GM04504 (cell line): ENCODE data around the gene ZNF385D.
A peak's percentile ranks its signal among the peaks of the same experiment; 100 is the strongest.
"Not testable (repeated sequence)": the region's sequence is repeated elsewhere in the genome, so short reads cannot be mapped to it uniquely, and the experiment has no call there.

Source experiments
- DNase-seq: peaks from one replicate; pipeline ENCODE4 v3.0.0-alpha.2; 2012; ENCODE audit warnings: low read depth

The ZNF385D gene

GRCh38 chr3:21520106-21520963, 230.7 kb downstream of the ZNF385D start:
- no peak for DNase-seq

GRCh38 chr3:21517184-21517583, 233.8 kb downstream of the ZNF385D start:
- DNase-seq, result no peak

GRCh38 chr3:21515417-21515816, 235.6 kb downstream of the ZNF385D start:
- no peak for DNase-seq

- no peak for DNase-seq
Observed at GRCh38 chr3:21509731-21510470, 241.1 kb downstream of the ZNF385D start.

- no peak for DNase-seq
Observed at GRCh38 chr3:21508246-21508645, 242.8 kb downstream of the ZNF385D start.

GRCh38 chr3:21505711-21506460, 245.1 kb downstream of the ZNF385D start:
- DNase-seq, result no peak

GRCh38 chr3:21502656-21503055, 248.4 kb downstream of the ZNF385D start:
- no peak for DNase-seq

- DNase-seq, result no peak
Observed at GRCh38 chr3:21500834-21501233, 250.2 kb downstream of the ZNF385D start.

- DNase-seq, result not testable (repeated sequence)
Observed at GRCh38 chr3:21490671-21491070, 260.3 kb downstream of the ZNF385D start.

GRCh38 chr3:21487520-21487919, 263.5 kb downstream of the ZNF385D start:
- no peak for DNase-seq

GRCh38 chr3:21486024-21486935, 264.7 kb downstream of the ZNF385D start:
- not testable (repeated sequence) for DNase-seq

GRCh38 chr3:21484828-21485144, 266.2 kb downstream of the ZNF385D start:
- no peak for DNase-seq

- peak; percentile 58 for DNase-seq
Observed at GRCh38 chr3:21484057-21484827, 266.8 kb downstream of the ZNF385D start.

- DNase-seq, result no peak
Observed at GRCh38 chr3:21481991-21482390, 269.0 kb downstream of the ZNF385D start.

GRCh38 chr3:21477541-21478288, 273.3 kb downstream of the ZNF385D start:
- DNase-seq, result no peak

- no peak for DNase-seq
Observed at GRCh38 chr3:21466476-21466875, 284.5 kb downstream of the ZNF385D start.

GRCh38 chr3:21464746-21465145, 286.3 kb downstream of the ZNF385D start:
- DNase-seq, result no peak

- DNase-seq, result no peak
Observed at GRCh38 chr3:21463319-21463718, 287.7 kb downstream of the ZNF385D start.

- DNase-seq, result no peak
Observed at GRCh38 chr3:21462141-21462540, 288.9 kb downstream of the ZNF385D start.

GRCh38 chr3:21457084-21457483, 293.9 kb downstream of the ZNF385D start:
- no peak for DNase-seq
